ENCODE measurements around the gene USP25. TPM values are rescaled to one million over a fixed set of nuclear protein-coding genes. Genes with fewer than 3 reads are reported as not detected.

The USP25 gene
- total RNA-seq, 1 experiment from 2014 or later: 37.9 TPM

DNA sequence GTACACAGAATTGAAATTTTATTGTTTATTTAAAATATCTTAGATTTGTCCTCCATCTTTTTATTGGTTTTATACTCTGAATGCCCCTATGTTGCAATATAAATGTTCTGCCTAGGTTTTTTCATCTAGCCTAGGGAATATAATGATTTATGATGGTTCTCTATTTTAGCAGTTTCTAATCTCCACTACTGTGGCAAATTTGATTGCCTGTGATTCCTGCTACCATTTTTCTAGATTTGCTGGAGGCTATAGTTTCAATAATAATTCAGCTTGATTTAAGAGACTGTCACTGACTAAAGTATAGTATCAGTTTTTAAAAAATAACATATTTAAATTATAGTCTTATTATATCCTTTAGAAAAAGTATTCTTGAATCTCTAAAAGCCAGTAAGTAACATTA lies 90.5 kb downstream of the USP25 start:
- Histone ChIP-seq H3K27ac (no peak overlapping the region), H3K4me3 (no peak overlapping the region), H3K4me1 (replicated peaks) (peaks cover 7% of the 10 kb centered on the region), H3K27me3 (replicated peaks) (no peaks in the 10 kb centered on the region), H3K36me3 (peaks cover 28% of the 10 kb centered on the region), H3K9me3 (replicated peaks) (no peaks in the 10 kb centered on the region)
- no peak for DNase-seq (ENCODE audit: low read depth in 1 of 2, low spot score in 2 of 2)

- Histone ChIP-seq H3K4me3 (no peak overlapping the region), H3K27me3 (replicated peaks) (no peaks in the 10 kb centered on the region), H3K36me3 (peaks cover 33% of the 10 kb centered on the region), H3K9me3 (replicated peaks) (no peaks in the 10 kb centered on the region), H3K4me1 (replicated peaks) (peaks cover 7% of the 10 kb centered on the region), H3K27ac (peak overlapping the region; percentile 5; the same call in 1 of the 2 replicates)
- no peak for DNase-seq (ENCODE audit: low read depth in 1 of 2, low spot score in 2 of 2)
These were observed 91.1 kb downstream of the USP25 start for GRCh38 chr21:15820852-15821379.

DNA sequence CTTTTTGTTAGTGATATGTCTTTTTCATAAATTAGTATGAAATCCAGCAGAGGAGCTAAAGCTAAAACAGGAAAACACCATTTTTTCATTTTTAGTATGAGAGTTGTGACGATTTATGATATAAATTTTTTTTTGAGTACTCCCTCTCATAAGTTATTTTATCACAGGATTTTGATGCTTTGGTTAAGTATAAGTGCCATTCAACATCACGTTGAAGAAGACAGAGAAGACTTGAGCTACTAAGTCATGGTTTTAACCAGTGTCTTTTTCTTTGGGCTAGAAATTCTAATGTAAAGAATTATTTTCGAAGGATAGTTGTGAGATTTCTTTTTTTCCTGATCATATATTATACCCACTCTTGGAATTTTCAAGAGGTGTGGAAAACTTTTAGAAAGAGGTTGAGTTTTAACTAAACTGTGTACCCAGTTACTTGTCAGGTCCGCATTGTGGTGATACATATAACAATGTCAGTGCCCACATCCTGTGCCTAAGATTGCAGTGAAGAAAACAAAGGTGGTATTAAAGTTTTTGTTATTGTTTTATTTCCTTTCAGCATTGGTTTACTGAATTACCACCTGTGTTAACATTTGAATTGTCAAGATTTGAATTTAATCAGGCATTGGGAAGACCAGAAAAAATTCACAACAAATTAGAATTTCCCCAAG lies 93.8 kb downstream of the USP25 start:
- Histone ChIP-seq H3K4me1 (replicated peaks) (peaks cover 7% of the 10 kb centered on the region), H3K27ac (no peak overlapping the region), H3K36me3 (peaks cover 45% of the 10 kb centered on the region), H3K9me3 (replicated peaks) (no peaks in the 10 kb centered on the region), H3K4me3 (no peak overlapping the region), H3K27me3 (replicated peaks) (no peaks in the 10 kb centered on the region)
- no peak for DNase-seq (ENCODE audit: low read depth in 1 of 2, low spot score in 2 of 2)

DNA sequence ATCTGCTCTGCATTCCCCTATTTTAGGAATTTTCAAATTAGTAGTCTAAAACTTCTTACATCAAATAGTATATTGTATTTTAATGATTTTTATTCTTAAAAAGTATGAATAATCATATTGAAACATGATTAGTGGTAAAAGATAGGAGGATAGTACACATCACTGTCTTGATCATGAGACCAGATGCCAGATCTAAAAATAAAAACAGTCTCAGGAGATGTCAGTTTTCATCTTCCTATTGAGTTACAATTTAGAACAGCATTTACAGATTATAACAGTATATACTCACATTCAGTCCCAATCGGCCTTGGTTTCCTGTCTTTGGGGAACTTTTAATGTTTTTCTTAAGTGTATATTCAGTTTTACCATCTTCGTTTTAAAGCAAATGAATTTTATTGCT lies 95.9 kb downstream of the USP25 start:
- peaks cover 5% of the 10 kb centered on the region for H3K4me1 ChIP-seq (replicated peaks)
- DNase-seq (ENCODE audit: low read depth in 1 of 2, low spot score in 2 of 2): no peak
- H3K9me3 ChIP-seq (replicated peaks): no peaks in the 10 kb centered on the region
- H3K27me3 ChIP-seq (replicated peaks): no peaks in the 10 kb centered on the region
- no peak overlapping the region for H3K27ac ChIP-seq
- no peak overlapping the region for H3K4me3 ChIP-seq
- peaks cover 43% of the 10 kb centered on the region for H3K36me3 ChIP-seq

- no peaks in the 10 kb centered on the region for H3K4me1 ChIP-seq (replicated peaks)
- DNase-seq (ENCODE audit: low read depth in 1 of 2, low spot score in 2 of 2): no peak
- H3K27me3 ChIP-seq (replicated peaks): no peaks in the 10 kb centered on the region
- H3K36me3 ChIP-seq: peaks cover 40% of the 10 kb centered on the region
- no peaks in the 10 kb centered on the region for H3K9me3 ChIP-seq (replicated peaks)
- H3K4me3 ChIP-seq: no peak overlapping the region
- H3K27ac ChIP-seq: no peak overlapping the region
These were observed 96.5 kb downstream of the USP25 start for GRCh38 chr21:15826147-15826780.

DNA sequence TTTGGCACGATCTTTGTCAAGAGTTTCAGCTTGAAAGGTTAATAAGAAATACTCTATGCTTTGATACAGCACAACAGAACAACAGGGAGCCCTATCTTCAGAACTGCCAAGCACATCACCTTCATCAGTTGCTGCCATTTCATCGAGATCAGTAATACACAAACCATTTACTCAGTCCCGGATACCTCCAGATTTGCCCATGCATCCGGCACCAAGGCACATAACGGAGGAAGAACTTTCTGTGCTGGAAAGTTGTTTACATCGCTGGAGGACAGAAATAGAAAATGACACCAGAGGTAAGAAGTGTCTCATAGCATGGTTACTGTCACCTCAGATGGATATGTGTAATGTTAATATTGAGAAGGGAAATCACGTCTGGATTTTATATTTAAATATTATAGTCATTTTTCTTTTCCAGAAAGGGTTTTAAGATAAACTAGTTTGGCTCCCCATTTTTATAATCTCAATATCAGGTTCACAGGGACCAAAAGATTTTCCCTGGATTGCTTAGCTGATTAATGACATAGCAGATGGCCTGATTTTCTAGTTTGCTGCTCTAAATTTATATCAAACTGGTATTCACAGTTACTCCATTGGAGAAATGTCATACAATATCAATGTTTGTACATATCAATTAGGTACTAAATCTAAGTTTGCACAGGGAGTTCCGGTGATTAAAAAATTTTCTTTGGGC lies 97.3 kb downstream of the USP25 start:
- H3K4me1 ChIP-seq (replicated peaks): no peaks in the 10 kb centered on the region

GRCh38 chr21:15831497-15831896 lies 101.7 kb downstream of the USP25 start:
- DNase-seq (ENCODE audit: low read depth in 1 of 2, low spot score in 2 of 2): no peak
- Histone ChIP-seq H3K27me3 (replicated peaks) (no peaks in the 10 kb centered on the region), H3K9me3 (replicated peaks) (no peaks in the 10 kb centered on the region), H3K27ac (no peak overlapping the region), H3K4me1 (replicated peaks) (no peaks in the 10 kb centered on the region), H3K36me3 (peaks cover 51% of the 10 kb centered on the region), H3K4me3 (no peak overlapping the region)

More for the DNA sequence above, 97.3 kb downstream of the USP25 start:
- no peaks in the 10 kb centered on the region for H3K27me3 ChIP-seq (replicated peaks)
- no peak overlapping the region for H3K27ac ChIP-seq
- DNase-seq (ENCODE audit: low read depth in 1 of 2, low spot score in 2 of 2): no peak
- peaks cover 47% of the 10 kb centered on the region for H3K36me3 ChIP-seq
- no peak overlapping the region for H3K4me3 ChIP-seq
- H3K9me3 ChIP-seq (replicated peaks): no peaks in the 10 kb centered on the region

- Histone ChIP-seq H3K4me3 (no peak overlapping the region), H3K27me3 (replicated peaks) (no peaks in the 10 kb centered on the region), H3K36me3 (peaks cover 30% of the 10 kb centered on the region), H3K27ac (no peak overlapping the region), H3K9me3 (replicated peaks) (no peaks in the 10 kb centered on the region), H3K4me1 (replicated peaks) (peaks cover 27% of the 10 kb centered on the region)
- DNase-seq (ENCODE audit: low read depth in 1 of 2, low spot score in 2 of 2): no peak
These were observed 107.9 kb downstream of the USP25 start for GRCh38 chr21:15837645-15838044.

DNA sequence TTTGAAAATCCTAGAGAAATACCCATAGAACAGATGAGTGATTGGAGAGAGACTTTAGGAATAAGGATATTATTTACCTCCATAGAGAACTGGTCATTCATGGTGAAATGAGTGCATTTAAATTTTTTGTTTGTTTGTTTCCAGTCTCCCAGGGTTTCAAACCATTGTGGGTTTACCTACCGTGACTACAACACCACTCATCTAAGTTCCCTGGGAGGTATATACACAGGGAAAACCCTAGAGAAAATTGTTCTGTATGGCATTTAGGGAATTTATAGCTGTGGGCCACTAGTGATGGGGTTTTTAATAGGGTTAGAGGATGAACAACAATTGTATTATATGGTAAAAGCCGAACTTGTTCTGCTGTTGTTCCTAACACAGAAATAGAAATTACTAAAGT lies 109.2 kb downstream of the USP25 start:
- Histone ChIP-seq H3K36me3 (peaks cover 24% of the 10 kb centered on the region), H3K4me3 (no peak overlapping the region), H3K27ac (peak overlapping the region; percentile 28; the same call in 1 of the 2 replicates), H3K4me1 (replicated peaks) (peaks cover 27% of the 10 kb centered on the region), H3K9me3 (replicated peaks) (no peaks in the 10 kb centered on the region), H3K27me3 (replicated peaks) (no peaks in the 10 kb centered on the region)
- DNase-seq (ENCODE audit: low read depth in 1 of 2, low spot score in 2 of 2): peak in 1 of 2 experiments; percentile 24

DNA sequence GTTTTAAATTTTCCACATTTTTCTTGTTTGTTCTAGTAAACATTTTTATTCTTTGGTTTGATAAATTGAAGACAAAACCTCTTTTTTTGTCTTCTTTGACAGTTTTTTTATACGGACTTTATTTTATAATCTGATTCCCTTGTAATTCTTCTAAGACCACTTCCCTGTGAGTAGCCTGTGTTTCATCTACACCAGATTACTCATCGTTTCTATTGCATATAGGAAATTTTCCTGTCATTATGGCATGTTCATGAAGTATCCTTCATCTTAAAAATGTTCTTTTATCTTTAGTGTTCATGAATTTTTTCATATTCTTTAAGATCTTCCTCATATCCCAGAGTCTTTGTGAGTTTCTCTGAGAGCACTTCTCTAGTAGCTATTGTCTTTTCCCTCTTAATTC lies 109.8 kb downstream of the USP25 start:
- DNase-seq (ENCODE audit: low read depth in 1 of 2, low spot score in 2 of 2): no peak
- 0 out of 2 replicates have a peak overlapping the region, but pooled peaks have one; percentile 2 for H3K27ac ChIP-seq
- peaks cover 21% of the 10 kb centered on the region for H3K36me3 ChIP-seq
- no peaks in the 10 kb centered on the region for H3K9me3 ChIP-seq (replicated peaks)
- H3K4me1 ChIP-seq (replicated peaks): peaks cover 27% of the 10 kb centered on the region
- no peak overlapping the region for H3K4me3 ChIP-seq
- H3K27me3 ChIP-seq (replicated peaks): no peaks in the 10 kb centered on the region

DNA sequence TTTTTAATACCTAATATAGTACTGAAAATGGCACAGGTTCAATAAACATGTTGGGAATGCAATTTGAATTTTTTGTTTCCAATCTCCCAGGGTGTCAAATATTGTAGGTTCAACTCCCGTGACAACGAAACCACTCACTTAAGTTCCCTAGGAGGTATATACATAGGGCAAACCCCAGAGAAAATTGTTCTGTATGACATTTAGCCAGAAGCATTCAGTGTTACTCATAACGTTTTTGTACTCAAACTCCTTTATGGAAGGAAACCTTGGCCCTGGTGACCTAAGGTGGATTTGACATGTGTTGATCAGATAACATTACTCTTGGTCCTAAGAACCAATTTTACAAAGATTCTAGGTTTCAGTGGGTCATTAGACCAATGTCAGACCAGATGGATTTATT lies 110.6 kb downstream of the USP25 start:
- Histone ChIP-seq H3K4me3 (no peak overlapping the region), H3K27me3 (replicated peaks) (no peaks in the 10 kb centered on the region), H3K27ac (no peak overlapping the region), H3K9me3 (replicated peaks) (no peaks in the 10 kb centered on the region), H3K4me1 (replicated peaks) (peaks cover 27% of the 10 kb centered on the region), H3K36me3 (peaks cover 13% of the 10 kb centered on the region)
- no peak for DNase-seq (ENCODE audit: low read depth in 1 of 2, low spot score in 2 of 2)

DNA sequence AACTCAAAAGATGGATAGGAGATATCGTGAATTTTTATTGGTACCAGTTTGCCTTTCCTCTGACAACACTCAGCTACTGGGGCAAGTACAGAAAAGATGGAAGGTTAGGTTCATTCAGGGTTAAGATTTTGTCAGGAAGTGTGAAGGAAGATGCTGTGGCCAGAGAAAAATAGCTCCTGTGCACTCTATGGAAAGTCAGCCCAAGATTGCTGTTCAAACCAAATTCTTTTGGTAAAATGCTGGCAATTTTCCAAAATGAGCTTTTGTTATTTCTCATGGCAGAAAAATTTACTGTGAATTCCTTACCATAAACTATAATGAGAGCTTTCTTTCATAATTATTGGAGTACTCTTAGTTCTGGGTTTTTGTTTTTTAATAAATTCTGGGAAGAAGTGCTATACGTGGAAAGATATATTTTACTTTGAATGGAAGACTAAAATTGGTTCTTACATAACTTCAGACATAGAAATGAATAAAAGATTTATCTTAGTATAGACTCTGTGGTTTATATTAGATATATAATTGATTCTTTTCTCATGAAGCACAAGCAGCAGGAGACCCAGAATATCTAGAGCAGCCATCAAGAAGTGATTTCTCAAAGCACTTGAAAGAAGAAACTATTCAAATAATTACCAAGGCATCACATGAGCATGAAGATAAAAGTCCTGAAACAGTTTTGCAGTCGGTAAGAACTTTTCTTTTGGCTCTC lies 112.2 kb downstream of the USP25 start:
- no peaks in the 10 kb centered on the region for H3K9me3 ChIP-seq (replicated peaks)
- peak overlapping the region; percentile 9; the same call in 1 of the 2 replicates for H3K27ac ChIP-seq
- peaks cover 27% of the 10 kb centered on the region for H3K4me1 ChIP-seq (replicated peaks)
- no peaks in the 10 kb centered on the region for H3K27me3 ChIP-seq (replicated peaks)
- H3K4me3 ChIP-seq: no peak overlapping the region
- peaks cover 12% of the 10 kb centered on the region for H3K36me3 ChIP-seq
- DNase-seq (ENCODE audit: low read depth in 1 of 2, low spot score in 2 of 2): peak in 1 of 2 experiments; percentile 38

DNA sequence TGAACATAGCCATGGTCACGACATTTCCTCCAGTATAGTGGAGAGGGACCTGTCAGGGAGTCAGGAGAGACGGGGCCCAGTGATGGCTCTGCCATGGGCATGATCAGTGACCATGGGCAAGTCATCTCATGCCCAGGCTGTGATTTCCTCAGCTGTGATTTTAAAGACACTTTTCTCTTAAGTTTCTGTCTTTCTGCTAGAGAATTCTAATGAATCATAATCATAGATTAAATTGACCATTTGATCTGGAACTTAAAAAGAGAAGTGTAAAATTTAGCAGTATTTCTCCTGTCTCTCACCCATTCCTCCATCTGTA lies 112.7 kb downstream of the USP25 start:
- no peaks in the 10 kb centered on the region for H3K27me3 ChIP-seq (replicated peaks)
- H3K4me1 ChIP-seq (replicated peaks): peaks cover 27% of the 10 kb centered on the region
- DNase-seq (ENCODE audit: low read depth in 1 of 2, low spot score in 2 of 2): no peak
- no peak overlapping the region; the same call in 1 of the 2 replicates for H3K27ac ChIP-seq
- H3K4me3 ChIP-seq: no peak overlapping the region
- H3K9me3 ChIP-seq (replicated peaks): no peaks in the 10 kb centered on the region
- peaks cover 12% of the 10 kb centered on the region for H3K36me3 ChIP-seq

All from SJSA1 (cell line).